ENCODE results near the gene FAM72A.
"Not testable (repeated sequence)": the region's sequence is repeated elsewhere in the genome, so short reads cannot be mapped to it uniquely, and the experiment has no call there.

- not testable (repeated sequence) for TF ChIP-seq CTCF (IDR thresholded peaks at IDR 0.05; ENCODE audit: insufficient read depth, low read depth, low read length); EZH2 (IDR thresholded peaks at IDR 0.05; ENCODE audit: insufficient read depth, low read length)
These were observed 30.5 kb upstream of the FAM72A start for GRCh38 chr1:206232970-206233645.
